ENCODE data around the gene NHLRC3.

DNA sequence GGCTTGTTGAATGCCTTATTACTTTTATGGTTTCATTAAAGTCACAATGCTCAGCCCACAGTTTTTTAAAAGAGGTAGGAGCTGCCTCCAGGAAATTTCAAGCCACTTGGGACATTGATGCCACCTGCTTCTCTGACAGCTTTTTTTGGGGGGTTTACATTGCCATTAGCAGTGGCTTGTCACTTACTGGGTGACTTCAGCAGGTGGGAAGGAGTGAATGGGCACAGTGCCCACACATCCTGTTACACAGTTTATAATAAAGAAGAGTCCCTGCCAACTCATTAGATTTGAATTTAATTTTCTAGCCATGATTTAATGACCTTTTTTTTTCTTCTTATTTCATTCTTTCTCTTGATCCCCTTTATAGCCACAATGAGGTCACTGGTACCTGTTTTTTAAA lies 61.0 kb downstream of the NHLRC3 start:
- no peak for TF ChIP-seq POLR2AphosphoS5 (IDR thresholded peaks at IDR 0.05)
- no peak for TF ChIP-seq POLR2A (IDR thresholded peaks at IDR 0.05)
